ENCODE results near the gene SUN5.
"Not testable (repeated sequence)": the region's sequence is repeated elsewhere in the genome, so short reads cannot be mapped to it uniquely, and the experiment has no call there.

SUN5 gene

GRCh38 chr20:32975698-32976674, 28.2 kb downstream of the SUN5 start:
- no peak for DNase-seq

DNA sequence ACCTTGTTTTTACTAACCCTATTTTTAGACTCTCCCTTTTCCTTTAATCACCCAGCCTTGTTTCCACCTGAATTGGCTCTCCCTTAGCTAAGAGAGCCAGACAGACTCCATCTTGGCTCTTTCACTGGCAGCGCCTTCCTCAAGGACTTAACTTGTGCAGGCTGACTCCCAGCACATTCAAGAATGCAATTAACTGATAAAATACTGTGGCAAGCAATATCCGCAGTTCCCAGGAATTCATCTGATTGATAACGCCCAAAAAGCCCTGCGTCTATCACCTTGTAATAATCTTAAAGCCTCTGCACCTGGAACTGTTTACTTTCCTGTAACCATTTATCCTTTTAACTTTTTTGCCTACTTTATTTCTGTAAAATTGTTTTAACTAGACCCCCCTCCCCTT, 29.1 kb downstream of the SUN5 start:
- not testable (repeated sequence) for DNase-seq

- DNase-seq = not testable (repeated sequence)
These were observed 29.8 kb downstream of the SUN5 start for GRCh38 chr20:32974204-32975064.

- no peak for DNase-seq
These were observed 31.0 kb downstream of the SUN5 start for GRCh38 chr20:32973077-32973717.

DNA sequence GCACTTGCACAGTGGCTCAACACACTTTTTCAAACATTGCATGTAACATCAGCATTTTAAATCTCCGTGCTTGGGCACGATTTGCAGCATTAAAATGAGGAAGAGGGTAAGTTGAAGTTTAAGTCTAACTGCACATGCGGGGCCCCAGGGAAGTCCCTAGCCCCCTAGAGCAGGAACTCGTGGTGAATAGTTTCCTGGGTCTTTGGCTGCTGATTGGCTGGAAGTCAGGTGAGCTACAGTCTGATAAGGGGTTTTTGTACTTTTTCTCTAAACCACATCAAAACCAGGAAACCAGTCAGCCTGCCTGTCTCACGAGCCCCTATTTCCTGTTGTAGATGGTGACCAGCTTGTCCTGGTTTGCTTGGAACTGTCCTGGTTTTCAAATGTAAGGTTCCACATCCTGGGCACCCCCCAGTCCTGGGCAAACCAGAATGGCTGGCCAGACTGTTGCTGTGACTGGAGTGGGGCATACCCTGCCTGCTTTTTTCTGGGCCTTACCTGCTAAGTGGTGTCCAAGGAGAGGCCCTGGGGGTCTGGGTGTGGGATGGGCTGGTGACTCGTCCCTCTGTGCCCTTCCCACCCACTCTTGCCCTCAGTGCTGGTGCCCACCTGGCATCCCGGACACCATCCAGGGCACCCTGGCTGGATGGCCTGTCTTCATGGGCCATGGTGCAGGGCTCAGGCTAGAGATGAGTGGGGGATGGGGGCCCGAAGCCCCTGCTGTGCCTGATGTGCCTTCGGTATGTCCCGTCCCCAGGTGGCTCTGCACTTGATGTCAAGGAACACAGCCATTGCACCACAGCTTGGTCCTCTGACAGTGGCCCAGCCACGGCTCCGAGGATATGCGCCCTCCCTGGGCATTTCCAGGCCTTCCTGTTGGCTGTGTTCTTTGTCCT, 31.8 kb downstream of the SUN5 start:
- DNase-seq = peak; percentile 87

GRCh38 chr20:32971703-32972161, 32.5 kb downstream of the SUN5 start:
- DNase-seq = no peak

DNA sequence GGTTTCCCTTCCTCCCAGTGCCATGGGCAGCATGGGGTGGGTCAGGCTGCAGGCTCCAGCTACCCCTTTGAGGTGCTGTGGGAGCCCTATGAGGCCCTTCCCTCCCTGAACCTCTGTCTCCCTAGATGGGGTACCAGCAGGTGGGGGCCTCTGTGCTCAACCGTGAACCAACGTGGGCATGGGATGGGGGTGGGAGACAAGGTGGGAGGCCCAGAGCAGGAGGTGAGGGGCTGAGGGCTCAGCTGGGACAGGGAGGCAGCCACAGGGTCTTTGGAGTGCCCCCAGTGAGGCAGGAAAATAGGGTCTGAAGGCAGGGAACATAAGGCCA, 33.3 kb downstream of the SUN5 start:
- DNase-seq = no peak

DNA sequence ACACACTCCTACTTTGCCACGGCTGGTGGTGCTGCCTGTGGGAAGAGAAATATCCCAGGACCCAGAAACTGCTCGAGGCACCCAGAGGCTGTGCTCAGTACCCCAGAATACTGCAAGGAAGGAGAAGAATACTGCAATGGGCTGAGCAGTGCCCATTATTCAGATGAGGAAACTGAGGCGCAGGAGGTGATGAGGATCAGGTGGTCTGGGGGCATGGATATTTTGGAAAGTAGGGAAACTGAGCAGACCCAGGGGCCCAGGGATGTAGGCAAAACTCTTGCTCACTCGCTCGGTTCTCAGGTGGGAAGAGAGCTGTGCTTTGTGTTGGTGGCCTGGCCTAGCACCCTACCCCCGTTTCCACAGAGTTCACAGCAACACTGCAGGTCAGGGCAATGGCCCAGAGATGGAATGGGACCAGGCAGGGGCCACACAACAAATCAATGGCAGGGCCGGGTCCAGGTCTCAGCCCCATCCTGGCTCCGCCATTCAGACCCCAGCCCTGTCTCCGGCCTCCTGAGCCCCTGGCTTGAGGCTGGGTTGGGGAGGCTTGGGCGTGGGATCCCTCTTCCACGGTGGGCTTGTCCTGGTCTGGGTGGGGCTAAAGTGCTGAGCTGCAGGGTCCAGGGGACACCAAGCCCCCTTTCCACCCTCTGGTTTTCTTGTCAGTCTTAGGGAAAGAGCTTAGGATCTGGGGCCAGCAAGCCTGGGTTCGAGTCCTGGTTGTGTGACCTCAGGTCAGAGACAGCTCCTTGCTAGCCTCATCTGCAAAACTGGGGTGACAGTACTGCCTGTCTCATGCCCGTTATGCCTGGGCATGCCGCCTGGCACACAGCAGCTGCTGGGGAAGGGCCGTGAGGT, 33.9 kb downstream of the SUN5 start:
- no peak for DNase-seq

- no peak for DNase-seq
These were observed 34.7 kb downstream of the SUN5 start for GRCh38 chr20:32969356-32970114.

DNA sequence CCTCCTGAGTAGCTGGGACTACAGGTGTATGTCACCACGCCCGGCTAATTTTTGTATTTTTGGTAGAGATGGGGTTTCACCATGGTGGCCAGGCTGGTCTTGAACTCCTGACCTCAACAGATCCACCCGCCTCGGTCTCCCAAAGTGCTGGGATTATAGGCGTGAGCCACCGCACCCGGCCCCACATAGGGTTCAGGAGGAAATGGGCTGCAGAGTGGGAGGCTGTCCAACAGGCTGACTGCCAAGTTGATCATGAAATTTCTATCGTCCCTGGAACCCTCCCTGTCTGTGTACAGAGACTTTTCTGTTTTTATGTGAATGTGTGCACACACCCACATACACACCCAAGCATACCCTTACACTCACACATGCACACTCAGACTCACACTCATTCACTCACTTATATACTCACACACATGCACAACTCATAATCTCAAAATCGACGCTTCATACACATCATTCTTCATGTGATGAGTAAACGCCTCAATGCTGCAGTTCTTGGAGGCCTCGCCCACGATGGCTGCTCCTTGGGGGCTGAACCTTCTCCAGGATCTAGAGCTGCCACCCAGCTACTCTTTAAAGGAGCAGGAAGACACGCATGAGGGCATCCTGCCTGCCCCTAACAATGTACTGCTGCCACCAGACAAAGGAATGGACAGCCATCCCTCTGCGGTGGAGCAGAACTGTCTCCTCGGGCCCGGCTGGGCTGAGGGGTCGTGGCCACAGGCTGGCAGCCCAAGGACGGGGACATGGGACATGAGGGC, 35.6 kb downstream of the SUN5 start:
- DNase-seq = no peak

GRCh38 chr20:32967961-32968457, 36.2 kb downstream of the SUN5 start:
- DNase-seq = no peak

DNA sequence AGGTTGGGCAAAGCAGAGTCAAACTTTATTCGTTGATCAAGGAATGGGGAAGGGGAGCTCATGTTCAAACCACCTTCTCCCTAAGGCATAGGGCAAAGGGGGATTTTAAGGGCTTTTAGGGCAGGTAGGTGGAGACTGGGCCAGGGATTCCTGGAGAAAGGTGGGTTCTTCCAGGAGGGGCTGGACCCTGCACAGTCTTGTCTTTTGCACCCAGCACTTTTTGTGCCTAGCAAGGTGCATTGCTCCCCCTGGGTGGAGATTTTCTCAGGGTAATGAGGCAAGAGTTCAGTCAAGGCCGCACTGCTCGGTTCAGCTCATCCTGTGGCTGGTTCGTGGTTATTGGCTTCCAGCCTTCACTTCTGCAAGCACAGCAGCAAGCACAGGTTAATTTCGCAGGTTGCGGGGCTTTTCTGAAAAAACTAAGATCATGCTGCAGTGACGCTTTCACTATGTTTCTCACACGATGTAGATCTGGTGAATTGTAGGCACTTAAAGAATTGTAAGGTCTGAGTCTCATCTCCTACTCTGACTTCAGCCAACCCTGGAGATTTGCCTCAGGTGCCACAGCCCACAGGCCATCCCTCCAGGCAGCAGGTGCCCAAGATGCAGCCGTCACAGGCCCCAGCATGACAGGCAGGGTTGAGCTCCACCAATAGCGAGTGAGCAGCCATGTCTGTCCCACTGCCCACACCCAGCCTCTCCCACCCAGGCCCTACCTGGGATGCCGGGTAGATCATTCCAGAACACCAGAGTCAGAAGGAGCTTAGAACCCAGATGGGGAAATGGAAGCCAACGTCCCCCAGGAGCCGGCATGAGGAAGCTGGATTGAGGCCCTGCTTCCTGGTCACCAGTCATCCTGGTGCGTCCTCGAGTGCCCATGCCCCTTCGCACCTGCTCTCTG, 37.1 kb downstream of the SUN5 start:
- peak; percentile 27 for DNase-seq

- DNase-seq = no peak
These were observed 37.9 kb downstream of the SUN5 start for GRCh38 chr20:32966382-32966781.

DNA sequence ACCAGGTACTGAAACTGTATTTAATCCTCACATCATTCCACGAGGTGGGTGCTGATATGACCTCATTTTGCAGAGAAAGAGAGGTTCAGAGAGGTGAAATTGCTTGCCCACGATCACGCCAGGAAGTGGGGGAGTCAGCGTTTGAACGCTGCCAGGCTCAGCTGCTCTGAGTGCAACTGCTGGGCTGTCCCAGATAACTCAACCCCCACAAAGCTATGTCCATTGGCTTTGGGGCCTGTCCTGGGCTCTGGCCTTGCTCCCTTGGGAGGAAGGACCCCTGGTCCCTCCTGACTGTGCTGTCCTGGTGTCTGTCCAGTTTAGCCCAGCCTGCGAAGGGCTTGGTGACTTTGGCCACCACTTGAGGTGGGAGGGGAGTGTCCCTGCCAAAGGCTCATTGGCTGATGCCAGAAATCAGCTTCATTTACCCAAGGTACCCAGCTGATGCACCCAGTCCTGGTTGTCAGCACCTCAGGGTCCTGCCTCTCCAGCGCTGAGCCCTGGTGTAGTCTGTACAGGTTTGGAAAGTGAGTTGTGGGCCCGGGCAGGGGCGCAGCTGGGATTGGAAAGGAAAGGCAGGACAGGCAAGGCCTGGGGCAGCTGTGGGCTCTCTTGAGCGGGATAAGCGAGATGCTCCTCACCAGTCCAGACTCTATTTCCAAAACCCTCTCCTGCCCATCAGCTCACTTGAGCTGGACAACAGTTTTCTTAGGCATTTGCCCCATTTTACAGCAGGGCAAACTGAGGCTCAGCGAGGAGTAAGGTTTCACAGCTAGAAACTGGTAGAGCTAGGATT, 38.5 kb downstream of the SUN5 start:
- DNase-seq = no peak

DNA sequence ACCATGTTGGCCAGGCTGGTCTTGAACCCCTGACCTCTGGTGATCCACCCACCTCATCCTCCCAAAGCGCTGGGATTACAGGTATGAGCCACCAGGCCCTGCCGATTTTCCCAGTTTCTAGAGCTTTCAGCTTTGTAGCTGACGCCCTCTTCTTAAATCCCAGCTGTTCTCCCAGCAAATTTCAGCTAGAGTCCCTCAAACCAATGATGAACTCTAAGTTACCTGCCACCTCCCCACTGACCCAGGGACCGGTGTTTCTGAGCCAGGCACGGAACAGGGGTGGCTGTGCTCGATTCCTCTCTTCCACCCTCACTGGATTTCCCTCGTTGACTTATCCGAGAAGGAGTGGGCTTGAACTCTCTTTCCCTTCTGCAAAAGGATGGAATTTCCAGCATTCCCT, 39.1 kb downstream of the SUN5 start:
- DNase-seq = no peak

- DNase-seq = no peak
These were observed 39.7 kb downstream of the SUN5 start for GRCh38 chr20:32964575-32964974.

GRCh38 chr20:32963176-32963575, 41.1 kb downstream of the SUN5 start:
- DNase-seq = no peak
